T-helper 22 cell (primary cell): ENCODE results near the gene KRT10.
"Not testable (repeated sequence)": the region's sequence is repeated elsewhere in the genome, so short reads cannot be mapped to it uniquely, and the experiment has no call there.

Experiments
- DNase-seq: peaks from one replicate; pipeline ENCODE4 v3.0.0-alpha.2; 2020; ENCODE audit warnings: low read depth

The KRT10 gene

DNA sequence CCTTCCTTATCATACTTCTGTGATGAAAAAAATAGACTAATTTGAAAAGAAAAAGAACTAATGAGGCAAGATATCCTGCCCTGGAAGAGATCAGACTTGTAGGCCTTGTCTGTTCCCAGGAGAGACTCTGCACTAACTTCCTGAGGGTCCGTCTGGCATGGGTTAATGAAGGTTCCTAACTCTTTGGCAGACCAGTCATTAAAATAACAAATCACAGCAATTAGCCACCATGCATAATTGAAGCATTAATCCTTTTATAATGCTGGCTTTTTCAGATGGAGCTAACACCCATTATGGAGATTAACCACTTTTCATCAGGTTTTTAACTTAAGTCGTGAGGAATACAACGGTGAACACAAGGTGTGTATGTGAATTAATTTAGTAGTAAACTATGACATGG is 10.4 kb upstream of the KRT10 start:
- no peak for DNase-seq

DNA sequence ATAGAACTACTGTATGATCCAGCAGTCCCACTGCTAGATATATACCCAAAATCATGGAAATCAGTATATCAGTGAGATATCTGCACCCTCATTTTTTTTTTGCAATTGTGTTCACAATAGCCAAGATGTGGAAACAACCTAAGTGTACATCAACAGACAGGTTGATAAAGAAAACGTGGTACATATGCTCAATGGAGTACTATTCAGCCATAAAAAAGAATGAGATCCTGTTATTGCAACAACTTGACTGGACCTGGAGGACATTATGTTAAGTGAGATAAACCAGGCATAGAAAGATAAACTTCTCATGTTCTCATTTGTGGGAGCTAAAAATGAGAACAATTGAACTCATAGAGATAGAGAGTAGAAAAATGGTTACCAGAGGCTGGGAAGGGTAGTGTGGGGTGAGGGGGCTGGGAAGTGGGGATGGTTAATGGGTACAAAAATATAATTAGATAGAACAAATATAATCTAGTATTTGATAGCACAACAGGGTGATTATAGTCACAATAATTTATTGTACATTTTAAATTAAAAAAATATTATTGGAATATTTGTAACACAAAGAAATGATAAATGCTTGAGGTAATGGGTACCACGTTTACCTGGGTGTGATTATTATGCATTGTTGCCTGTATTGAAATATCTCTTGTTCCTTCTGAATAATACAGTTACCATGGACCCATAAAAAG is 7.8 kb upstream of the KRT10 start:
- no peak for DNase-seq

- no peak for DNase-seq
These were observed 6.1 kb upstream of the KRT10 start for GRCh38 chr17:40828454-40829044.

- DNase-seq, result no peak
These were observed 5.5 kb upstream of the KRT10 start for GRCh38 chr17:40827746-40828453.

GRCh38 chr17:40825599-40825998 is 3.2 kb upstream of the KRT10 start:
- no peak for DNase-seq

DNA sequence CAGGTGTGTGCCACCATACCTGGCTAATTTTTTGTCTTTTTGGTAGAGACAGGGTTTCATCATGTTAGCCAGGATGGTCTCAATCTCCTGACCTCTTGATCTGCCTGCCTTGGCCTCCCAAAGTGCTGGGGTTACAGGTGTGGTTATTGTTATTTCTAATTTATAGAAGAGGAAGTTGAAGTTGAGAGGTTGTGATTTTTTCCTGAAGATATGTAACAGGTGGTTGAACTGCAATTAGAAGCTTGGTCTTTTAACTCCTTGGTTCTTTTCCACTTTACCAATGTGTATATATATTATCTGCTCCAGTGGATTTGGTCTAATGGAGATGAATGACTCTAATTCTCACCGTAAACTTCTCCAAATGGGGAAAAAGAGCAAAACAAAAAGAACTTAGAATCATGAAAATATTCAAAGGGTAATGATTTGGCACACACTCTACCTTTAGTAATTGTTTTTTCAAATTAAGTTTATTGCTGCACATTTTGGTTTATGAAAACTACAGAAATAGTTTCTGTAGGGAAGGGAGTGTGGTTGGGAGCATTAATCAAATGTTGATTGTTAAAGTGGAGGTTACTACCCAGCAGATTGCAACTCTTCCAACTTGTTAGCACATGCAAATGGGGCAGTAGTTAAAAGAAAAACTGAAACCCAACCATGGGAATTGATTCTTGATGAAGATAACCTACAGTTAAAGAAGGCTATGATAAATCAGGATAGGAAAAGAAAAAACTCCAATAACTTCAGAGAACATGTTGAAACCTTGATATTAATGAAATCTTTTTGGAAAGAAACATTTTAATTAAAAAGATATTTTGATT is 1.8 kb upstream of the KRT10 start:
- DNase-seq, result no peak

- DNase-seq, result no peak
These were observed 878 bp downstream of the KRT10 start for GRCh38 chr17:40821536-40821935.

- DNase-seq, result no peak
These were observed 2.1 kb downstream of the KRT10 start for GRCh38 chr17:40820228-40820838.

DNA sequence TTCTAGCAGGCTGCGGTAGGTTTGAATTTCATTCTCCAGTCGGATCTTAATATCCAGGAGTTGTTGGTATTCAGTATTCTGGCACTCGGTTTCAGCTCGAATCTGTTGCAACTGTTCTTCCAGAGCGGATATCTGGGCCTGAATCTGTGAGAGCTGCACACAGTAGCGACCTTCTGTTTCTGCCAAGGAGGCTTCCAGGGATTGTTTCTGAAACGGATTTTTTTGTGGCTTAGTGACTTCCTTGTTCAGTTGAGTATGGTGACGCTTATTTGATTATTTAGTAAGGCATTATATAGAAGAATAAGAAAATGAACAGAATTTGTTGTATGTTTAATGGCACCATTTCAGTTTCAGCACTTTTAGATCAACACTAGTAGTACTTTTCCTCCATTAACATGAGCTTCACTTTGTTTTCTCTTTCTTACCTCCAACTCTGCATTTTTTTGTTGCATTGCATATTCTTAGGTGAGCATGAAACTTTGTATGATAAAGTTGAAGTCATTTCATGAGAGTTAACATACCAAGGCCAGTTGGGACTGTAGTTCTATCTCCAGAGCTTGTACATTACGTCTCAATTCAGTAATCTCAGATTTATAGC is 2.8 kb downstream of the KRT10 start:
- no peak for DNase-seq

DNA sequence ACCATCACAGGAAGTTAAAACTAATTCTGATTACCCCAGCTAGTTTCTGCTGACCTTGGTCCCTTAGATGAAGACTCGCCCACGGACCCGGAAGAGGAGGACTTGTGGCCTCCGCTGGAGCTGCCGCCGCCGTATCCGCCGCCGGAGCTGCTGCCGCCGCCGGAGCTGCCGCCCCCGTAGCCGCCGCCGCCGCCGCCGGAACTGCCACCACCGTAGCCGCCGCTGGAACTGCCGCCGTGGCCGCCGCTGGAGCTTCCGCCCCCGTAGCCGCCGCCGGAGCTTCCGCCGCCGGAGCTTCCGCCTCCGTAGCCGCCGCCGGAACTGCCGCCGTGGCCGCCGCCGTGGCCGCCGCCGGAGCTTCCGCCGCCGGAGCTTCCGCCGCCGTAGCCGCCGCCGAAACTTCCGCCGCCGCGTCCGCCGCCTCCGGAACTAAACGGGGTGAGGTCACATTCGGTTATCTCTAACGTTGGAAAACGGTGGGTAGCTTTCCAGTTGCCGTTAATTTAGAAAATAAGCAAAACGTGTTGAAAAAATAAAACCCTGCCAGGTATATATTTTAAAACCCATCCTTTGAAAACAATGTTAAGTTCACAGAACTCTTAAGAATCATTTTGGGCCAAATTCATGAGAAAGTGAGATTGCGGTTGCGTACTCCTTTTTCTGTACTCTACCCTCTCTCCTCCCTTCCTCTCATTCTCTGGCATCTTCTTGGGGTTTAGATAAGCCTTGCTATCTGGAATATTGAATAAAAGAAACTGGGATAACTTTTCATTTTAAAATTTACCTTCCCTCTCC is 3.5 kb downstream of the KRT10 start:
- DNase-seq, result peak; percentile 75

GRCh38 chr17:40818343-40818732 is 4.1 kb downstream of the KRT10 start:
- no peak for DNase-seq

- DNase-seq, result no peak
These were observed 5.2 kb downstream of the KRT10 start for GRCh38 chr17:40817103-40817682.

DNA sequence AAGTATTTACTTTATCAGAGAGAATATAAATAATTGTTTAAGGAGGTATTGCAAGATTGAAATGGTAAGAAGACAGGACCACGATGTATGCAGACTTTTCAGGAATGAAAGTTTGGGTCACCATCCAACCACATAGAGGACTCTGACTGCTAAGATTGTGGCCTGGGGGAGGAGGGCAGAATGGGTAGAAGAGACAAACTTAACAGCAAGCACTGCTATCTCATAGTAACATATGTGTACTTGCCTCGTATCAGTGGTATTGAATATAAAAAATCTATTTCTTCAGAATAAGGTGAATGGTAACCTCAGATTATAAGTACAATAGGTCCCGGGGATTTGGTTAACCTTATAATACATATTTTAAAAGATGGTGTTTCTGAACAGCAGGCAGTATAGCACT is 5.8 kb downstream of the KRT10 start:
- DNase-seq, result no peak

GRCh38 chr17:40815381-40815780 is 7.0 kb downstream of the KRT10 start:
- no peak for DNase-seq

GRCh38 chr17:40814657-40815056 is 7.8 kb downstream of the KRT10 start:
- DNase-seq, result not testable (repeated sequence)

GRCh38 chr17:40813804-40814203 is 8.6 kb downstream of the KRT10 start:
- no peak for DNase-seq

DNA sequence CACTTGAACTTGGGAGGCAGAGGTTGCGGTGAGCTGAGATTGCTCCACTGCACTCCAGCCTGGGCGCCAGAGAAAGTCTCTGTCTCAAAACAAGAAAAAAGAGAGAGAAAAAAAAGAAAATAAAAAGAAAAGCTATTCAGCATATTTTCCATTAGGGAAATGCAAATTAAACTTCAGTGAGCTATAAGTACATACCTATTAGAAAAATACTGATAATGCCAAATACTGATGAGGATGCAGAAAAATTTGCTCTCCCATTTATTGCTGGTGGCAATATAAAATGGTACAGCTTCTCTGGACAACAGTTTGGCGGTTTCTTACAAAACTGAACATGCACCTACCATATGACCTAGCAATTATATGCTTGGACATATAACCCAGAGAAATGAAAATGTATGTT is 9.8 kb downstream of the KRT10 start:
- no peak for DNase-seq

GRCh38 chr17:40810494-40810893 is 11.9 kb downstream of the KRT10 start:
- DNase-seq, result no peak

- no peak for DNase-seq
These were observed 12.5 kb downstream of the KRT10 start for GRCh38 chr17:40809721-40810421.

DNA sequence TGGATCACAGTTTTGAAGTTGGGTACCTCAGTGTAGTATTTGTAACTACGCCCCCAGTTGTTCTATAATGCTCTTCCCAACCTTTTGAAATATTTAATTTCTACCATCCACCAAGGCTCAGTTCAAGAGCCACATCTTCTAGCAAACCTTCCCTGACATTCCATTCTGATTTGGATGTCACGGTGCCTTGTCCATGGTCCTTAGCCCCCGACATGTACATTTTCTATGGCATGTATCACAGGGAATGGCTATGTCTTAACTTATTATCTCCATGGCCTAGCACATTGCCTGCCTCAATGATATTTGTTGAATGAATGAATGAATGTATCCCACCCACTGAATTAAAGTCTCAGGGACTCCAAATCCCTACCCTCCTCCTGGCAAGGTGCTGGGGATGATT is 16.3 kb downstream of the KRT10 start:
- no peak for DNase-seq
